H4 (cell line): ENCODE measurements around the gene ST8SIA1. TPM values are rescaled to one million over a fixed set of nuclear protein-coding genes. Genes with fewer than 3 reads are reported as not detected.
A peak's percentile ranks its signal among the peaks of the same experiment; 100 is the strongest.

Experiments used
- DNase-seq: peaks from one replicate; pipeline ENCODE4 v3.0.0-alpha.2; 2015; ENCODE audit warnings: low spot score
- total RNA-seq: library from RNA; depleted of rRNA; stranded (reverse); fragments of >200 nt; shearing (Covaris generic); gene quantifications from 2 replicates; pipeline ENCODE4 v1.2.3, GENCODE V29; 2014

ST8SIA1 gene
- total RNA-seq, 1 experiment from 2014 or later, result 8.9 TPM

GRCh38 chr12:22332202-22332601 is 2.3 kb downstream of the ST8SIA1 start:
- no peak for DNase-seq

GRCh38 chr12:22329621-22330020 is 4.9 kb downstream of the ST8SIA1 start:
- DNase-seq, result no peak

GRCh38 chr12:22325218-22325617 is 9.3 kb downstream of the ST8SIA1 start:
- no peak for DNase-seq

GRCh38 chr12:22322091-22322490 is 12.4 kb downstream of the ST8SIA1 start:
- no peak for DNase-seq

GRCh38 chr12:22321638-22322037 is 12.9 kb downstream of the ST8SIA1 start:
- DNase-seq, result no peak

GRCh38 chr12:22321018-22321605 is 13.4 kb downstream of the ST8SIA1 start:
- no peak for DNase-seq

- no peak for DNase-seq
These were observed 16.3 kb downstream of the ST8SIA1 start for GRCh38 chr12:22318108-22318737.

- DNase-seq, result no peak
These were observed 20.6 kb downstream of the ST8SIA1 start for GRCh38 chr12:22313963-22314330.

GRCh38 chr12:22313286-22313962 is 21.1 kb downstream of the ST8SIA1 start:
- no peak for DNase-seq

- DNase-seq, result peak; percentile 58
These were observed 22.2 kb downstream of the ST8SIA1 start for GRCh38 chr12:22312336-22312735.

- no peak for DNase-seq
These were observed 23.8 kb downstream of the ST8SIA1 start for GRCh38 chr12:22310709-22311108.

GRCh38 chr12:22310275-22310674 is 24.2 kb downstream of the ST8SIA1 start:
- DNase-seq, result no peak

GRCh38 chr12:22307811-22308210 is 26.7 kb downstream of the ST8SIA1 start:
- no peak for DNase-seq

- DNase-seq, result no peak
These were observed 28.2 kb downstream of the ST8SIA1 start for GRCh38 chr12:22306311-22306710.

- DNase-seq, result no peak
These were observed 30.2 kb downstream of the ST8SIA1 start for GRCh38 chr12:22304341-22304740.

GRCh38 chr12:22299294-22299912 is 35.1 kb downstream of the ST8SIA1 start:
- DNase-seq, result no peak

- no peak for DNase-seq
These were observed 45.3 kb downstream of the ST8SIA1 start for GRCh38 chr12:22289250-22289649.

- DNase-seq, result peak; percentile 22
These were observed 46.5 kb downstream of the ST8SIA1 start for GRCh38 chr12:22287776-22288621.

GRCh38 chr12:22287101-22287500 is 47.4 kb downstream of the ST8SIA1 start:
- DNase-seq, result no peak

GRCh38 chr12:22286569-22286968 is 47.9 kb downstream of the ST8SIA1 start:
- no peak for DNase-seq

- DNase-seq, result no peak
These were observed 48.7 kb downstream of the ST8SIA1 start for GRCh38 chr12:22285846-22286245.

GRCh38 chr12:22284871-22285270 is 49.6 kb downstream of the ST8SIA1 start:
- no peak for DNase-seq
